H1 (cell line): Measurements from ENCODE around the gene CHST8. TPM values are rescaled to one million over a fixed set of nuclear protein-coding genes. Genes with fewer than 3 reads are reported as not detected.

Experiments used
- CTCF ChIA-PET: fragments of 300-600 bp; sonication (Branson Sonifier 250); formaldehyde crosslinking; loops from one replicate; lab custom pipeline; 2021; ENCODE audit not compliant: partially characterized antibody; lab: Charles Lee
- POLR2A ChIA-PET: fragments of 300-600 bp; sonication (Branson Sonifier 250); formaldehyde crosslinking; loops from one replicate; lab custom pipeline; 2021; ENCODE audit warnings: inconsistent platforms; ENCODE audit not compliant: partially characterized antibody; lab: Charles Lee
- DNase-seq, 2 experiments: peaks; one replicate each; pipeline versions ENCODE4 v3.0.0 to v3.0.0-alpha.2; 2010 to 2022; ENCODE audit warnings: low spot score in 2 of 2, low read depth in 1 of 2, mixed read lengths in 1 of 2
- FAIRE-seq: peaks from 2 replicates; lab custom pipeline; 2011; peaks lifted over from hg19 to GRCh38; lab: Jason Lieb, UNC
- H2AFZ ChIP-seq: 2 replicates; pipeline ENCODE4 v1.8.1; 2012; ENCODE audit warnings: low read length, inconsistent platforms
- H2AK5ac ChIP-seq: 2 replicates; pipeline ENCODE4 v1.6.1; 2013; ENCODE audit warnings: low read depth, low read length
- H2BK120ac ChIP-seq: replicated peaks from 2 replicates; pipeline ENCODE3; 2013; ENCODE audit warnings: low read depth, low read length, inconsistent platforms
- H2BK12ac ChIP-seq: 2 replicates; pipeline ENCODE4 v1.6.1; 2013; ENCODE audit warnings: low read depth, low read length
- H2BK15ac ChIP-seq: 2 replicates; pipeline ENCODE4 v1.6.1; 2013; ENCODE audit warnings: low read length
- H2BK20ac ChIP-seq: 2 replicates; pipeline ENCODE4 v1.6.1; 2013; ENCODE audit warnings: low read length
- H2BK5ac ChIP-seq: 2 replicates; pipeline ENCODE4 v1.6.1; 2013; ENCODE audit warnings: low read depth, low read length
- H3K14ac ChIP-seq: 2 replicates; pipeline ENCODE4 v1.6.1; 2013; ENCODE audit warnings: inconsistent platforms; ENCODE audit not compliant: insufficient read length
- H3K18ac ChIP-seq: 2 replicates; pipeline ENCODE4 v1.6.1; 2013; ENCODE audit warnings: low read length; ENCODE audit errors: extremely low read depth
- H3K23ac ChIP-seq: 2 replicates; pipeline ENCODE4 v1.6.1; 2013; ENCODE audit warnings: inconsistent platforms; ENCODE audit not compliant: insufficient read length
- H3K23me2 ChIP-seq: 2 replicates; pipeline ENCODE4 v1.6.1; 2013; ENCODE audit warnings: low read depth, low read length
- H3K27ac ChIP-seq: 2 replicates; pipeline ENCODE4 v1.6.1; 2011; ENCODE audit warnings: low read depth, low read length, inconsistent platforms
- H3K27me3 ChIP-seq, 4 experiments: replicated peaks in 1 of 4; 1 replicate in 1 of 4; 2 replicates in 3 of 4; pipeline versions ENCODE4 v1.6.1 to v1.8.1; 2011 to 2013; ENCODE audit warnings: low read length in 3 of 4, mild to moderate bottlenecking in 3 of 4, inconsistent platforms in 2 of 4, mixed read lengths in 2 of 4, moderate library complexity in 1 of 4; ENCODE audit not compliant: control insufficient read depth in 3 of 4, insufficient read depth in 3 of 4; ENCODE audit errors: extremely low read depth in 1 of 4
- H3K36me3 ChIP-seq, 4 experiments: 2 replicates each; pipeline versions ENCODE4 v1.6.1 to v1.8.1; 2011 to 2013; ENCODE audit warnings: mild to moderate bottlenecking in 4 of 4, low read length in 3 of 4, moderate library complexity in 2 of 4, control low read depth in 1 of 4, inconsistent platforms in 1 of 4; ENCODE audit not compliant: insufficient read depth in 4 of 4, control insufficient read depth in 2 of 4
- H3K4ac ChIP-seq: replicated peaks from 2 replicates; pipeline ENCODE3; 2013; ENCODE audit warnings: low read length, low read depth, mixed read lengths, inconsistent platforms; ENCODE audit not compliant: insufficient read length
- H3K4me1 ChIP-seq, 4 experiments: replicated peaks in 1 of 4; 1 replicate in 1 of 4; 2 replicates in 3 of 4; pipeline versions ENCODE4 v1.6.1 to v1.8.1; 2011 to 2013; ENCODE audit warnings: low read length in 3 of 4, inconsistent platforms in 2 of 4, mixed read lengths in 1 of 4; ENCODE audit not compliant: insufficient read depth in 4 of 4, control insufficient read depth in 3 of 4
- H3K4me2 ChIP-seq, 2 experiments: 2 replicates each; pipeline versions ENCODE4 v1.6.1 to v1.8.1; 2011 to 2013; ENCODE audit warnings: low read depth in 2 of 2, low read length in 2 of 2, control low read depth in 1 of 2, inconsistent platforms in 1 of 2, mild to moderate bottlenecking in 1 of 2; ENCODE audit not compliant: insufficient read depth in 1 of 2
- H3K4me3 ChIP-seq, 4 experiments: fragments of 200-600, 300-600 bp in 1 of 4; sonication (generic), shearing (Covaris generic), sonication (Bioruptor Twin) in 1 of 4; 2 replicates each; pipeline versions ENCODE4 v1.5.1 to v1.8.1; 2011 to 2016; ENCODE audit warnings: low read length in 4 of 4, low read depth in 3 of 4, control low read depth in 2 of 4, inconsistent platforms in 2 of 4, mild to moderate bottlenecking in 2 of 4, mixed read lengths in 1 of 4, moderate library complexity in 1 of 4; ENCODE audit not compliant: insufficient read depth in 2 of 4; ENCODE audit errors: extremely low read depth in 1 of 4
- H3K56ac ChIP-seq: replicated peaks from 2 replicates; pipeline ENCODE3; 2013; ENCODE audit warnings: low read depth, mild to moderate bottlenecking, mixed read lengths, low read length, inconsistent platforms; ENCODE audit not compliant: insufficient read length
- H3K79me1 ChIP-seq: 2 replicates; pipeline ENCODE4 v1.6.1; 2013; ENCODE audit warnings: low read depth, low read length, control low read depth
- H3K79me2 ChIP-seq, 2 experiments: 2 replicates each; pipeline versions ENCODE4 v1.6.1 to v1.8.1; 2012 to 2013; ENCODE audit warnings: low read length in 2 of 2, mild to moderate bottlenecking in 2 of 2, inconsistent platforms in 1 of 2; ENCODE audit not compliant: insufficient read depth in 2 of 2, control insufficient read depth in 1 of 2
- H3K9ac ChIP-seq, 4 experiments: replicated peaks in 1 of 4; 1 replicate in 1 of 4; 2 replicates in 3 of 4; pipeline versions ENCODE4 v1.6.1 to v1.8.1; 2011 to 2013; ENCODE audit warnings: low read depth in 3 of 4, low read length in 3 of 4, control low read depth in 2 of 4, mild to moderate bottlenecking in 2 of 4, moderate library complexity in 2 of 4, inconsistent platforms in 1 of 4; ENCODE audit errors: extremely low read depth in 1 of 4
- H3K9me3 ChIP-seq, 2 experiments: 2 replicates each; pipeline versions ENCODE4 v1.6.1 to v1.8.1; 2012 to 2013; ENCODE audit warnings: mild to moderate bottlenecking in 2 of 2, moderate library complexity in 2 of 2, control low read depth in 1 of 2, inconsistent platforms in 1 of 2, low read depth in 1 of 2, low read length in 1 of 2, mixed read lengths in 1 of 2; ENCODE audit not compliant: insufficient read depth in 2 of 2
- H4K20me1 ChIP-seq, 2 experiments: replicated peaks in 1 of 2; 2 replicates each; pipeline versions ENCODE3 to v1.8.1; 2011 to 2013; ENCODE audit warnings: inconsistent platforms in 2 of 2, low read length in 2 of 2, mild to moderate bottlenecking in 1 of 2; ENCODE audit not compliant: insufficient read depth in 2 of 2, control insufficient read depth in 1 of 2
- H4K5ac ChIP-seq: 2 replicates; pipeline ENCODE4 v1.6.1; 2013; ENCODE audit warnings: low read length, low read depth, mixed read lengths, inconsistent platforms; ENCODE audit not compliant: insufficient read length
- H4K8ac ChIP-seq: 2 replicates; pipeline ENCODE4 v1.8.0; 2013; ENCODE audit warnings: mild to moderate bottlenecking, moderate library complexity, low read length, inconsistent platforms; ENCODE audit not compliant: insufficient read depth; ENCODE audit errors: extremely low read depth
- H4K91ac ChIP-seq: replicated peaks from 2 replicates; pipeline ENCODE3; 2013; ENCODE audit warnings: low read length, mixed read lengths, inconsistent platforms; ENCODE audit not compliant: insufficient read length
- CEBPB ChIP-seq: IDR thresholded peaks from 2 replicates; pipeline ENCODE4 v1.6.1; 2012; ENCODE audit warnings: low read depth, low read length
- EZH2 ChIP-seq: fragments of 200-600 bp; sonication (generic); IDR thresholded peaks from 2 replicates; pipeline ENCODE4 v1.7.1; 2012; ENCODE audit warnings: low read depth, mild to moderate bottlenecking, moderate library complexity, low read length, inconsistent platforms; ENCODE audit not compliant: severe bottlenecking
- GABPA ChIP-seq: IDR thresholded peaks from 2 replicates; pipeline ENCODE4 v1.6.1; 2011; ENCODE audit warnings: mild to moderate bottlenecking, low read length, moderate library complexity, borderline replicate concordance; ENCODE audit not compliant: insufficient read depth
- HDAC2 ChIP-seq, 2 experiments: fragments of 300-600 bp in 1 of 2; sonication (generic) in 1 of 2; IDR thresholded peaks; 2 replicates each; pipeline ENCODE4 v1.6.1; 2011 to 2012; ENCODE audit warnings: low read depth in 2 of 2, low read length in 2 of 2, mild to moderate bottlenecking in 2 of 2, moderate library complexity in 2 of 2, borderline replicate concordance in 1 of 2, inconsistent platforms in 1 of 2
- MAX ChIP-seq: IDR thresholded peaks from 2 replicates; pipeline ENCODE4 v1.6.1; 2012; ENCODE audit warnings: inconsistent platforms
- NRF1 ChIP-seq: IDR thresholded peaks from 2 replicates; pipeline ENCODE4 v1.6.1; 2011; ENCODE audit warnings: mild to moderate bottlenecking, low read depth, low read length, improper control_type of control experiment
- RBBP5 ChIP-seq: IDR thresholded peaks from 2 replicates; pipeline ENCODE4 v1.7.1; 2012; ENCODE audit warnings: low read depth, mild to moderate bottlenecking, inconsistent platforms, low read length, moderate library complexity, borderline replicate concordance
- SIN3A ChIP-seq, 2 experiments: IDR thresholded peaks in 1 of 2; conservative IDR thresholded peaks in 1 of 2; 2 replicates each; pipeline ENCODE4 v1.6.1; 2011 to 2012; ENCODE audit warnings: low read length in 2 of 2, improper control_type of control experiment in 1 of 2, low read depth in 1 of 2, mild to moderate bottlenecking in 1 of 2
- SP1 ChIP-seq: IDR thresholded peaks from 2 replicates; pipeline ENCODE4 v1.6.1; 2011; ENCODE audit warnings: low read depth, low read length
- SRF ChIP-seq: IDR thresholded peaks from 2 replicates; pipeline ENCODE4 v1.6.1; 2011; ENCODE audit warnings: mild to moderate bottlenecking, low read depth, low read length, moderate library complexity
- TBP ChIP-seq: IDR thresholded peaks from 2 replicates; pipeline ENCODE4 v1.6.1; 2011; ENCODE audit warnings: low read depth, low read length, improper control_type of control experiment
- WGBS, 2 experiments: shearing (Covaris generic) in 1 of 2; methylation state at CpG; one replicate each; pipeline versions ENCODE4 v1.1.6 to v1.1.7; 2013 to 2015; ENCODE audit warnings: low lambda C conversion rate in 2 of 2, mixed read lengths in 2 of 2, inconsistent platforms in 1 of 2, low coverage in 1 of 2, missing lambda C conversion rate in 1 of 2; ENCODE audit not compliant: insufficient replicate concordance in 2 of 2, insufficient coverage in 1 of 2, insufficient read length in 1 of 2; ENCODE audit errors: extremely low coverage in 1 of 2, missing lambda C conversion rate in 1 of 2; 5-methylcytosine and 5-hydroxymethylcytosine counted together
- polyA plus RNA-seq, 7 experiments: library from polyadenylated mRNA; depleted of rRNA in 3 of 7; stranded (reverse) in 5 of 7; unstranded in 2 of 7; fragments of >200 nt in 5 of 7; fragments of 200-250 nt in 2 of 7; gene quantifications; 1 replicate in 5 of 7; 2 replicates in 1 of 7; 4 replicates in 1 of 7; pipeline versions ENCODE4 v1.2.1 to v1.2.3, GENCODE V29; 2011 to 2013; ENCODE audit warnings: missing spikeins in 2 of 7, mixed read lengths in 2 of 7
- total RNA-seq: library from RNA; stranded (reverse); fragmentation: NEBNext Ultra II Directional; extraction: Animal tissue kit (Norgen Biotek cat#: 25700); gene quantifications from 2 replicates; pipeline ENCODE4 v1.2.1, GENCODE V29; 2021

Gene CHST8
- total and polyA plus RNA-seq, 2 of the 8 experiments (the other 6 are each of a cell fraction or from before 2014, with no cell fraction given), result 10.8 to 28.2 TPM

- no peak overlapping the region for H3K4me2 ChIP-seq
- no peak for TF ChIP-seq TBP
- TF ChIP-seq HDAC2 (IDR thresholded peaks at IDR 0.05; ENCODE audit: borderline replicate concordance in 1 of 2, low read depth in 2 of 2, low read length in 2 of 2), result no peak
- no peak for TF ChIP-seq CEBPB
- TF ChIP-seq GABPA, result no peak
- no peak for TF ChIP-seq SIN3A (conservative IDR thresholded peaks at IDR 0.05 in 1 of 2, IDR thresholded peaks at IDR 0.05 in 1 of 2; ENCODE audit: low read depth in 1 of 2, low read length in 2 of 2)
- TF ChIP-seq SRF, result no peak
- TF ChIP-seq EZH2, result no peak
- TF ChIP-seq NRF1, result no peak
- TF ChIP-seq RBBP5, result no peak
- no peak for TF ChIP-seq SP1
- TF ChIP-seq MAX, result no peak
Observed at GRCh38 chr19:33804021-33804799, 182.5 kb downstream of the CHST8 start.

More at GRCh38 chr19:33804021-33804799, 182.5 kb downstream of the CHST8 start:
- Histone ChIP-seq H3K9me3 (no peaks in the 10 kb centered on the region), H3K36me3 (peaks cover 5 to 28% (median 18%) of the 10 kb centered on the region in 4 experiments; a peak in 6 of 8 replicates), H3K23ac (no peak overlapping the region), H3K27ac (no peak overlapping the region), H2BK20ac (no peak overlapping the region), H3K18ac (no peak overlapping the region), H3K4me1 (peaks cover 4 to 11% (median 8%) of the 10 kb centered on the region in 4 experiments; a peak in 6 of 7 replicates), H4K91ac (no peak overlapping the region), H3K27me3 (no peaks in the 10 kb centered on the region), H3K79me1 (peaks cover 6% of the 10 kb centered on the region; the same call in 1 of the 2 replicates), H4K20me1 (peaks cover 15 to 16% of the 10 kb centered on the region in 2 experiments), H4K5ac (no peak overlapping the region), H2BK5ac (no peak overlapping the region), H3K4me3 (no peak overlapping the region), H2BK12ac (no peak overlapping the region), H3K23me2 (no peaks in the 10 kb centered on the region), H2BK15ac (no peak overlapping the region), H3K79me2 (peaks cover 0 to 14% of the 10 kb centered on the region in 2 experiments; a peak in 1 of 4 replicates), H2AK5ac (no peak overlapping the region), H2BK120ac (no peak overlapping the region), H3K9ac (no peak overlapping the region), H2AFZ (no peak overlapping the region), H3K56ac (no peak overlapping the region), H3K4ac (no peak overlapping the region), H4K8ac (peak overlapping the region; percentile 29; the same call in 1 of the 2 replicates), H3K14ac (no peak overlapping the region)
- POLR2A ChIA-PET, result interaction anchor here (1.3 to 2.1 kb wide), 4 partner anchors 9 to 16 kb away, joined by 5 to 8 read pairs (median 7); no protein-coding TSS in a partner anchor
- CTCF ChIA-PET, result interaction anchor here (0.7 to 1.9 kb wide), 5 partner anchors 9 to 230 kb away, joined by 3 to 7 read pairs (median 3); no protein-coding TSS in a partner anchor
- DNase-seq (no peak), FAIRE-seq (no peak)
- WGBS, 2 experiments, result 90% methylated on average over 10 of the region's 10 CpGs; no CpG with 5 or more reads in 1 of the 2 experiments
